H1 (cell line): ENCODE measurements around the gene AP1M1.
"Not testable (repeated sequence)": the region's sequence is repeated elsewhere in the genome, so short reads cannot be mapped to it uniquely, and the experiment has no call there.

Experiments used
- BRCA1 ChIP-seq: IDR thresholded peaks from 2 replicates; pipeline ENCODE4 v1.6.1; 2012; ENCODE audit warnings: low read depth, low read length, improper control_type of control experiment
- GABPA ChIP-seq: IDR thresholded peaks from 2 replicates; pipeline ENCODE4 v1.6.1; 2011; ENCODE audit warnings: mild to moderate bottlenecking, low read length, moderate library complexity, borderline replicate concordance; ENCODE audit not compliant: insufficient read depth
- GTF2F1 ChIP-seq: IDR thresholded peaks from 2 replicates; pipeline ENCODE4 v1.6.1; 2012; ENCODE audit warnings: low read depth, low read length, improper control_type of control experiment, borderline replicate concordance
- HDAC2 ChIP-seq, 2 experiments: fragments of 300-600 bp in 1 of 2; sonication (generic) in 1 of 2; IDR thresholded peaks; 2 replicates each; pipeline ENCODE4 v1.6.1; 2011 to 2012; ENCODE audit warnings: low read depth in 2 of 2, low read length in 2 of 2, mild to moderate bottlenecking in 2 of 2, moderate library complexity in 2 of 2, borderline replicate concordance in 1 of 2, inconsistent platforms in 1 of 2
- HDAC6 ChIP-seq: IDR thresholded peaks from one replicate; pipeline ENCODE4 v1.7.1; 2012; ENCODE audit warnings: low read depth, mild to moderate bottlenecking, inconsistent platforms, low read length, moderate library complexity
- KDM1A ChIP-seq: fragments of 200-600, 300-600 bp; sonication (generic); IDR thresholded peaks from 2 replicates; pipeline ENCODE4 v1.7.1; 2016; ENCODE audit warnings: mild to moderate bottlenecking, low read length, borderline replicate concordance
- POLR2A ChIP-seq, 2 experiments: IDR thresholded peaks; 1 replicate in 1 of 2; 2 replicates in 1 of 2; pipeline ENCODE4 v1.6.1; 2011; ENCODE audit warnings: low read depth in 2 of 2, low read length in 2 of 2, mild to moderate bottlenecking in 2 of 2; ENCODE audit errors: control extremely low read depth in 1 of 2
- POLR2AphosphoS5 ChIP-seq: IDR thresholded peaks from 2 replicates; pipeline ENCODE4 v1.6.1; 2011; ENCODE audit warnings: low read depth, low read length
- RXRA ChIP-seq: IDR thresholded peaks from 2 replicates; pipeline ENCODE4 v1.6.1; 2011; ENCODE audit warnings: low read depth, mild to moderate bottlenecking, low read length, moderate library complexity; ENCODE audit not compliant: insufficient read depth
- TAF1 ChIP-seq: IDR thresholded peaks from 2 replicates; pipeline ENCODE4 v1.6.1; 2011; ENCODE audit warnings: mild to moderate bottlenecking, low read depth, low read length
- ZNF274 ChIP-seq: IDR thresholded peaks from 2 replicates; pipeline ENCODE4 v1.7.0; 2012; ENCODE audit warnings: low read length, borderline replicate concordance; ENCODE audit errors: extremely low read depth
- TF ChIP-seq, protein P1 (sequence below), 3 experiments: IDR thresholded peaks; 1 replicate in 2 of 3; 2 replicates in 1 of 3; pipeline versions ENCODE4 v1.5.1 to v1.6.1; 2011; ENCODE audit warnings: low read length in 3 of 3, mild to moderate bottlenecking in 3 of 3, inconsistent platforms in 2 of 3, low read depth in 1 of 3, moderate library complexity in 1 of 3; ENCODE audit not compliant: insufficient read depth in 1 of 3; ENCODE audit errors: control extremely low read depth in 1 of 3
- TF ChIP-seq, protein P2 (sequence below): IDR thresholded peaks from 2 replicates; pipeline ENCODE4 v1.6.1; 2012; ENCODE audit warnings: inconsistent platforms

DNA sequence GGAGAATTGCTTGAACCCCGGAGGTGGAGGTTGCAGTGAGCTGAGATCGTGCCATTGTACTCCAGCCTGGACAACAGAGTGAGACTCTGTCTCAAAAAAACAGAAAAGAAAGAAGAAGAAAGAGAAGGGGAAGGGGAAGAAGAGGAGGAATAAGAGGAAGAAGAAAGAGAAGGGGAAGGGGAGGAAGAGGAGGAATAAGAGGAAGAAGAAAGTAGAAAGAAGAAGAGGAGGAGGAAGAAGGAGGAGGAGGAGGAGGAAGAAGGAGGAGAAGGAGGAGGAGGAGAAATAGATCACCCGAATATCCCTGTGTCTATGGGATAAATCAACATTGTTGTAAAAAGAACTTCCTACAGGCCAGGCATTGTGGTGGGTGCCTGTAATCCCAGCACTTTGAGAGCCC, 87.4 kb downstream of the AP1M1 start:
- TF ChIP-seq, protein P1, sequence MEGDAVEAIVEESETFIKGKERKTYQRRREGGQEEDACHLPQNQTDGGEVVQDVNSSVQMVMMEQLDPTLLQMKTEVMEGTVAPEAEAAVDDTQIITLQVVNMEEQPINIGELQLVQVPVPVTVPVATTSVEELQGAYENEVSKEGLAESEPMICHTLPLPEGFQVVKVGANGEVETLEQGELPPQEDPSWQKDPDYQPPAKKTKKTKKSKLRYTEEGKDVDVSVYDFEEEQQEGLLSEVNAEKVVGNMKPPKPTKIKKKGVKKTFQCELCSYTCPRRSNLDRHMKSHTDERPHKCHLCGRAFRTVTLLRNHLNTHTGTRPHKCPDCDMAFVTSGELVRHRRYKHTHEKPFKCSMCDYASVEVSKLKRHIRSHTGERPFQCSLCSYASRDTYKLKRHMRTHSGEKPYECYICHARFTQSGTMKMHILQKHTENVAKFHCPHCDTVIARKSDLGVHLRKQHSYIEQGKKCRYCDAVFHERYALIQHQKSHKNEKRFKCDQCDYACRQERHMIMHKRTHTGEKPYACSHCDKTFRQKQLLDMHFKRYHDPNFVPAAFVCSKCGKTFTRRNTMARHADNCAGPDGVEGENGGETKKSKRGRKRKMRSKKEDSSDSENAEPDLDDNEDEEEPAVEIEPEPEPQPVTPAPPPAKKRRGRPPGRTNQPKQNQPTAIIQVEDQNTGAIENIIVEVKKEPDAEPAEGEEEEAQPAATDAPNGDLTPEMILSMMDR (IDR thresholded peaks at IDR 0.05; ENCODE audit: control extremely low read depth in 1 of 3, insufficient read depth in 1 of 3, low read depth in 1 of 3, low read length in 3 of 3) = not testable (repeated sequence)
- TF ChIP-seq ZNF274; TAF1; POLR2AphosphoS5; BRCA1; GTF2F1; HDAC6; RXRA; GABPA; KDM1A; HDAC2 (IDR thresholded peaks at IDR 0.05; ENCODE audit: borderline replicate concordance in 1 of 2, low read depth in 2 of 2, low read length in 2 of 2); POLR2A (IDR thresholded peaks at IDR 0.05; ENCODE audit: control extremely low read depth in 1 of 2, low read depth in 2 of 2, low read length in 2 of 2): not testable (repeated sequence)
- TF ChIP-seq, protein P2, sequence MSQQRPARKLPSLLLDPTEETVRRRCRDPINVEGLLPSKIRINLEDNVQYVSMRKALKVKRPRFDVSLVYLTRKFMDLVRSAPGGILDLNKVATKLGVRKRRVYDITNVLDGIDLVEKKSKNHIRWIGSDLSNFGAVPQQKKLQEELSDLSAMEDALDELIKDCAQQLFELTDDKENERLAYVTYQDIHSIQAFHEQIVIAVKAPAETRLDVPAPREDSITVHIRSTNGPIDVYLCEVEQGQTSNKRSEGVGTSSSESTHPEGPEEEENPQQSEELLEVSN = not testable (repeated sequence)
